GM18867 (cell line): ENCODE results near the gene ANKHD1.

Experiments
- ATAC-seq: cut with Tn5 transposase; IDR thresholded peaks from one replicate; pipeline ENCODE4 v1.9.1; 2021; ENCODE audit warnings: mild to moderate bottlenecking, moderate library complexity; ENCODE audit not compliant: unreplicated experiment

ANKHD1 gene, protein sequence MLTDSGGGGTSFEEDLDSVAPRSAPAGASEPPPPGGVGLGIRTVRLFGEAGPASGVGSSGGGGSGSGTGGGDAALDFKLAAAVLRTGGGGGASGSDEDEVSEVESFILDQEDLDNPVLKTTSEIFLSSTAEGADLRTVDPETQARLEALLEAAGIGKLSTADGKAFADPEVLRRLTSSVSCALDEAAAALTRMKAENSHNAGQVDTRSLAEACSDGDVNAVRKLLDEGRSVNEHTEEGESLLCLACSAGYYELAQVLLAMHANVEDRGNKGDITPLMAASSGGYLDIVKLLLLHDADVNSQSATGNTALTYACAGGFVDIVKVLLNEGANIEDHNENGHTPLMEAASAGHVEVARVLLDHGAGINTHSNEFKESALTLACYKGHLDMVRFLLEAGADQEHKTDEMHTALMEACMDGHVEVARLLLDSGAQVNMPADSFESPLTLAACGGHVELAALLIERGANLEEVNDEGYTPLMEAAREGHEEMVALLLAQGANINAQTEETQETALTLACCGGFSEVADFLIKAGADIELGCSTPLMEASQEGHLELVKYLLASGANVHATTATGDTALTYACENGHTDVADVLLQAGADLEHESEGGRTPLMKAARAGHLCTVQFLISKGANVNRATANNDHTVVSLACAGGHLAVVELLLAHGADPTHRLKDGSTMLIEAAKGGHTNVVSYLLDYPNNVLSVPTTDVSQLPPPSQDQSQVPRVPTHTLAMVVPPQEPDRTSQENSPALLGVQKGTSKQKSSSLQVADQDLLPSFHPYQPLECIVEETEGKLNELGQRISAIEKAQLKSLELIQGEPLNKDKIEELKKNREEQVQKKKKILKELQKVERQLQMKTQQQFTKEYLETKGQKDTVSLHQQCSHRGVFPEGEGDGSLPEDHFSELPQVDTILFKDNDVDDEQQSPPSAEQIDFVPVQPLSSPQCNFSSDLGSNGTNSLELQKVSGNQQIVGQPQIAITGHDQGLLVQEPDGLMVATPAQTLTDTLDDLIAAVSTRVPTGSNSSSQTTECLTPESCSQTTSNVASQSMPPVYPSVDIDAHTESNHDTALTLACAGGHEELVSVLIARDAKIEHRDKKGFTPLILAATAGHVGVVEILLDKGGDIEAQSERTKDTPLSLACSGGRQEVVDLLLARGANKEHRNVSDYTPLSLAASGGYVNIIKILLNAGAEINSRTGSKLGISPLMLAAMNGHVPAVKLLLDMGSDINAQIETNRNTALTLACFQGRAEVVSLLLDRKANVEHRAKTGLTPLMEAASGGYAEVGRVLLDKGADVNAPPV (N-terminal part only)

GRCh38 chr5:140401362-140402257 is at the start of gene ANKHD1:
Gene ANKHD1 (plus strand): TSS chr5:140401833. CDS start chr5:140401968, 135 bp downstream.
- ATAC-seq: peak; percentile 83

GRCh38 chr5:140355546-140355945 is 46.1 kb upstream of the ANKHD1 start:
- ATAC-seq: no peak

DNA sequence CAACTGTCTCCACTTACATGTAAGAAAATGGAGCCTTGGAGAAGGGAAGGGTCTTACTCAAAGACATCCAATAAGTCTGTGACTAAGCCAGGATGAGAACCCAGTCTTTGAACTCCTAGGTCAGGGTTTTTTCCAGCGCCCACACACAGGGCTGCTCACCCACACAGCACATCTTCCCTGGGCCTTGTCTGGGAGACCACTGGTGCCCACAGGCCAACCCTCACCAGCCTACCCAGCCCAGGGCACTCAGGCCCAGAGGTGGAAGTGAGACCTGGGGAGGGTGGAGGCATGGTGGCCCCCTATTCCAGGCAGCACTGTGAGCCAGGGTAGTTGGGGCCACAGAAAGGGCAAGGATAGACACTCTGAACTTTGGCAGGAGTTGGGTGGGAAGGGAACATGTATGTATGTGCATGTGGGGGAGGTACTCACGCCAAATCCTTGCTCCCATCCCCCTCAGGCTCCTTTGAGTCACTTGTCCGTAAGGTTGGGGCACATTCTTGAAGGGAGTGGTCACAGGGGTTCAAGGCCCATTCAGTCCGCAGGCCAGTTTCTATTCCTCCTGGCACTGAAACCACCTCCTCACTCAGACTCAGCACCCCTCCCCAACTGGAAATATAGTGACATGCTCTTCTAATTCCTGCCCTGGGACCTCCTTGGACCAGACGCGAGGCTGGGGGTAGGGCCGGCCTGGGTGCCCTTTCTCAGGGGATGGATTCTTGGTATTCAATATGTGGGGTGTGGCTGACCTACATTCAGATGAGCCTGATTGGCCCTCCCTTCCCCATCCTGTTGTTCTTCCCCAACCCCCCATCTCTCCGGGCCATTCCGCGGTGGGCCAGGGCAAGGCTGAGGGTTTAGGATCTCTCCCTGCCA is 44.5 kb upstream of the ANKHD1 start:
- peak; percentile 15 for ATAC-seq

- peak; percentile 98 for ATAC-seq
Measured at GRCh38 chr5:140357726-140358093, 43.9 kb upstream of the ANKHD1 start.

GRCh38 chr5:140358738-140359310 is 42.8 kb upstream of the ANKHD1 start:
- no peak for ATAC-seq

- no peak for ATAC-seq
Measured at GRCh38 chr5:140360101-140360500, 41.5 kb upstream of the ANKHD1 start, which contains the start of gene SLC4A9. Gene SLC4A9 (plus strand): TSS chr5:140360194. CDS start chr5:140360237, 43 bp downstream.

DNA sequence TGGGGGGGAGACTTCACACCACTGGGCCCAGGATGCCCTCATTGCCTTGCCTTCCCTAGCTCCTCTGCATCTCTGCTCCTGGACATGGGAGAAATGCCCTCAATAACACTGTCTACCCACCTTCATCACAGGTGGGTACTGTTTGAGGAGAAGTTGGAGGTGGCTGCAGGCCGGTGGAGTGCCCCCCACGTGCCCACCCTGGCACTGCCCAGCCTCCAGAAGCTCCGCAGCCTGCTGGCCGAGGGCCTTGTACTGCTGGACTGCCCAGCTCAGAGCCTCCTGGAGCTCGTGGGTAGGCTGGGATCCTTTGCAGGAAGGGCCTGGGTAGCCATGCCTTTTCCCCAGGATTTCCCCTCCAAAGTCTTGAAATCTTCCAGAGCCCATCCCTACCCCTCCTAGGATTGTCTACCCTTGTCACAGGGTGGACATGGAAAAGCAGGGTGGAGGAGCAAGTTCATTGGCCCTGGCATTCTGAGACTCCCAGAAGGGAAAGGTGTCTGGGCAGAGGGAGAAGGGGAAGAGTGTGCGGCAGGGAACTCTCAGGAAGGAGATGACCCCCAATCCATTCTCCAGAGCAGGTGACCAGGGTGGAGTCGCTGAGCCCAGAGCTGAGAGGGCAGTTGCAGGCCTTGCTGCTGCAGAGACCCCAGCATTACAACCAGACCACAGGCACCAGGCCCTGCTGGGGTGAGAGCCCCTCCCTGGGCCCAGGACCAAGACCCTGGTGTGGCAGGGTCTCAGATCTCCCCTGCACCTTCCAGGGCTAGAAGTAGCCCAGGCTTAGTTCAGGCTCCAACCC is 40.8 kb upstream of the ANKHD1 start:
- ATAC-seq: no peak

DNA sequence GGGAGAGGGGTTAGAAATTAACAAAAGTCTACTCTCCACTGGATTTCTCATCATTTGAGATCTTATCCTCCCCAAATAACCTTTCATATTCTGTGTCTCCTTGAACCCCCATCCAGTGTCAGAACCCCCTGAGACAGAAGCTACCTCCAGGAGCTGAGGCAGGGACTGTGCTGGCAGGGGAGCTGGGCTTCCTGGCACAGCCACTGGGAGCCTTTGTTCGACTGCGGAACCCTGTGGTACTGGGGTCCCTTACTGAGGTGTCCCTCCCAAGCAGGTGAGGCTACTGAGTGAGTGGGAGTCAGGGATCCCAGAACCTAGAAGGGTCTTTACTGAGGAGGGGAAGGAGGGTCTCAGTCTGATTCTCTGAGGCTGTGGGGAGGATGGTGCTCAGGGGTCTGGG is 39.7 kb upstream of the ANKHD1 start:
- ATAC-seq: no peak

- no peak for ATAC-seq
Measured at GRCh38 chr5:140362311-140362710, 39.3 kb upstream of the ANKHD1 start.

- peak; percentile 93 for ATAC-seq
Measured at GRCh38 chr5:140362875-140363630, 38.6 kb upstream of the ANKHD1 start.

GRCh38 chr5:140363631-140364471 is 37.8 kb upstream of the ANKHD1 start:
- no peak for ATAC-seq

DNA sequence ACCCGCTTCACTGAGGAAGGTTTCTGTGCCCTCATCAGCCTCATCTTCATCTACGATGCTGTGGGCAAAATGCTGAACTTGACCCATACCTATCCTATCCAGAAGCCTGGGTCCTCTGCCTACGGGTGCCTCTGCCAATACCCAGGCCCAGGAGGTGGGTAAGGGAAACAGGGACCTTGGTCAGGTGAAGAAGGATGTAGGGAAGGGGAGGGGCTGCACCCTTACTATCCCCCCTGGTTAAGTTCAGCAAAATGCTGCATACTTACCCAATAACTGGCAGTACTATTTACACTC is 37.2 kb upstream of the ANKHD1 start:
- ATAC-seq: no peak

GRCh38 chr5:140365282-140365681 is 36.4 kb upstream of the ANKHD1 start:
- ATAC-seq: no peak

DNA sequence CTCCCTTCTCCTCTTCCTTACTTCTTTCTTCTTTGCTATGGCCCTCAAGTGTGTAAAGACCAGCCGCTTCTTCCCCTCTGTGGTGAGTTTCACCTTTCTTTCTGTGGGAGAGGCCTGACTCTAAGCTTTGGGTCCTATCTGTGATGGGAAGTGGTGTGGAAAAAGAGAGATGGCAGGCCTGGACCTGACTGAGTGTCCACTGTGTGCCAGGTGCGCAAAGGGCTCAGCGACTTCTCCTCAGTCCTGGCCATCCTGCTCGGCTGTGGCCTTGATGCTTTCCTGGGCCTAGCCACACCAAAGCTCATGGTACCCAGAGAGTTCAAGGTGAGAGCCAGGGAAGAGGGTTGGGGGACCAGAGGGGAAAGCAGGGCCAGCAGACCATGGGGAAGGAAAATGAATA is 35.7 kb upstream of the ANKHD1 start:
- no peak for ATAC-seq

DNA sequence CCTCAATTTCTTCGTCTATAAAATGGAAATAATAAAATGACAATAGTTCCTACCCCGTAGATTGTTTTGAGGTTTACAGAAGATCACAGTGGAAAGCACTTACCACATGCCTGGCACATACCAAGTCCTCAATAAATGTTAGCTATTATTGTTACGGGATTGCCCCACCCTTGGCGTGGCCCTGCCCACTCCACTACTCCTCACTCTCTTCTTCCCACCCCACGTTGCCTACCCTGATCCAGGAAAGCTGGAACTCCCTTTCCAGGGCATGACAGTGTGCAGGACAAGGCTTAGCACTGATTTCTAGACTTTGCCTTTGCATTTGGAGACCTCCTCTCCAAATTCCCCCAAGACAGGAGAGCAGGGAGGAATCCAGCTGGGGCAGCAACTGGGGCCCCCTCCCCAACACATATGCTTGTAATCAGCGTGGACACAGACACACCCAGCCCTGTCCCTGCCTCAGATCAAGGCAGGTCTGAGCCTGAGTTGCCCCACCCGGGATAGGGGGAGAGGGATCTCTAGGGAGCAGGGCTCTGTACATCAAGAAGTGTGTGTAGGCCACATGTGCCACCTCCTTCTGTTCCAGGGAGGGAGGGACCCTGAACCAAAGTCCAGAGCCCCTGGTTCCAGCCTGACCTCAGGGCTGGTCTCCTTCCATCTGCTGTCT is 34.9 kb upstream of the ANKHD1 start:
- ATAC-seq: no peak
